DND-41 (cell line): ENCODE measurements around the gene GDI1.

ENCODE experiments used
- EZH2 ChIP-seq: IDR thresholded peaks from 3 replicates; pipeline ENCODE4 v1.6.1; 2012; ENCODE audit warnings: borderline replicate concordance, low read depth, mild to moderate bottlenecking, moderate library complexity, low read length, inconsistent platforms; ENCODE audit not compliant: severe bottlenecking
- TF ChIP-seq, protein P1 (sequence below): IDR thresholded peaks from 2 replicates; pipeline ENCODE4 v1.5.1; 2012; ENCODE audit warnings: borderline replicate concordance, low read length, moderate library complexity, mild to moderate bottlenecking; ENCODE audit not compliant: poor library complexity, severe bottlenecking; ENCODE audit errors: extremely low read depth

DNA sequence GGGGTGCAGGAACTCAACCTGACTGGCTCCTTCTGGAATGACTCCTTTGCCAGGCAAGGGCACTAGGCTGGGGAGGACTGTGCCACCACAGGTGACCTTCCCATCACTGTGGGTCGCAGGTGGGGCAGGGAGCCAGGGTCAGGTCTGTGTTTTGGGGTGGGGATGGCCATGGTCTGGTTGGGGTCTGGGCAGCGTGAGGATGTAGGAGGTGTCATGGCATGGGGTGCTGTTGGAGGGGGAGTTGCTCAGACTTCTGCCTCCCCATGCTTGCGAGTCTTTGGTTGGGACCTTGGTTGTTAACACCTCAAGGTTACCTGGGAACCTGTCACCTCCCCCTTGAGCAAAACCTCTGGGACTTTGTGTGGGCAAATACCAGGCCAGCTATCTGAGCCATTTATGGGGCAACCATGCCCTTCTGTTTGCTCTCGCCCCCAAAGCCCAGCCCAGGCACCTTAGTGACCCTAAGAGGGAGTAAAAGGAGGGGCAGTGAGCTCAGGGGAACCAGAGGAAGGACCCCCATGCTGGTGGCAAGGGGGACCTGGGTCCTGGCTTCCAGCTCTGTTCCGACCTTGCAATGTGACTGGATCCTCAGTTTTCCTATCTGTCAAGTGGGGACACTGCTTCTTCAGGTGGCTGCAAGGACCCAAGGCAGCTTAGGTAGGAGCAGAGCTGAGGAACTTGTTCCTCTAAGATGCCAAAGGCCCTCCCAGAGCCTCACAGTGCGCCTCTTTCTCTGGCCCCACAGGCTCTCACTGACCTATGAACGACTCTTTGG lies 2.4 kb upstream of the GDI1 start:
- TF ChIP-seq, protein P1, sequence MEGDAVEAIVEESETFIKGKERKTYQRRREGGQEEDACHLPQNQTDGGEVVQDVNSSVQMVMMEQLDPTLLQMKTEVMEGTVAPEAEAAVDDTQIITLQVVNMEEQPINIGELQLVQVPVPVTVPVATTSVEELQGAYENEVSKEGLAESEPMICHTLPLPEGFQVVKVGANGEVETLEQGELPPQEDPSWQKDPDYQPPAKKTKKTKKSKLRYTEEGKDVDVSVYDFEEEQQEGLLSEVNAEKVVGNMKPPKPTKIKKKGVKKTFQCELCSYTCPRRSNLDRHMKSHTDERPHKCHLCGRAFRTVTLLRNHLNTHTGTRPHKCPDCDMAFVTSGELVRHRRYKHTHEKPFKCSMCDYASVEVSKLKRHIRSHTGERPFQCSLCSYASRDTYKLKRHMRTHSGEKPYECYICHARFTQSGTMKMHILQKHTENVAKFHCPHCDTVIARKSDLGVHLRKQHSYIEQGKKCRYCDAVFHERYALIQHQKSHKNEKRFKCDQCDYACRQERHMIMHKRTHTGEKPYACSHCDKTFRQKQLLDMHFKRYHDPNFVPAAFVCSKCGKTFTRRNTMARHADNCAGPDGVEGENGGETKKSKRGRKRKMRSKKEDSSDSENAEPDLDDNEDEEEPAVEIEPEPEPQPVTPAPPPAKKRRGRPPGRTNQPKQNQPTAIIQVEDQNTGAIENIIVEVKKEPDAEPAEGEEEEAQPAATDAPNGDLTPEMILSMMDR: no peak
- TF ChIP-seq EZH2: no peak
